ENCODE results near the gene NCKAP5.

GRCh38 chr2:132719480-132719879 is 848.8 kb downstream of the NCKAP5 start:
- TF ChIP-seq RAD21 (IDR thresholded peaks at IDR 0.05 in 1 of 2, conservative IDR thresholded peaks at IDR 0.05 in 1 of 2; ENCODE audit: low read depth in 2 of 2, low read length in 2 of 2) (no peak), ATF3 (IDR thresholded peaks at IDR 0.05; ENCODE audit: insufficient read depth, low read depth, low read length) (no peak), SAP30 (IDR thresholded peaks at IDR 0.05; ENCODE audit: insufficient read depth, insufficient replicate concordance, low read length) (no peak), SIX5 (IDR thresholded peaks at IDR 0.05; ENCODE audit: low read depth, low read length) (no peak), TBP (IDR thresholded peaks at IDR 0.05; ENCODE audit: low read depth, low read length) (no peak), ZNF274 (IDR thresholded peaks at IDR 0.05; ENCODE audit: borderline replicate concordance, extremely low read depth, low read length) (no peak), RXRA (IDR thresholded peaks at IDR 0.05; ENCODE audit: insufficient read depth, low read depth, low read length) (no peak), POLR2A (IDR thresholded peaks at IDR 0.05; ENCODE audit: control extremely low read depth in 1 of 2, low read depth in 2 of 2, low read length in 2 of 2) (no peak), MAX (IDR thresholded peaks at IDR 0.05) (no peak), EZH2 (IDR thresholded peaks at IDR 0.05; ENCODE audit: low read depth, low read length, severe bottlenecking) (no peak), CTCF (IDR thresholded peaks at IDR 0.05; ENCODE audit: control extremely low read depth in 1 of 3, insufficient read depth in 1 of 3, low read depth in 1 of 3, low read length in 3 of 3) (no peak), EGR1 (IDR thresholded peaks at IDR 0.05; ENCODE audit: borderline replicate concordance, low read depth, low read length) (no peak), JUND (IDR thresholded peaks at IDR 0.05; ENCODE audit: low read length) (no peak), RFX5 (IDR thresholded peaks at IDR 0.05; ENCODE audit: borderline replicate concordance, low read depth, low read length) (no peak)
